Keratinocyte (primary cell): ENCODE data around the gene PRKN. TPM values are rescaled to one million over a fixed set of nuclear protein-coding genes. Genes with fewer than 3 reads are reported as not detected.

Experiments
- DNase-seq: peaks from one replicate; pipeline ENCODE4 v3.0.0-alpha.2; 2011; ENCODE audit warnings: low read depth, missing footprints, low spot score
- FAIRE-seq: peaks from 2 replicates; lab custom pipeline; 2011; peaks lifted over from hg19 to GRCh38; lab: Jason Lieb, UNC
- H2AFZ ChIP-seq: 2 replicates; pipeline ENCODE4 v1.6.0; 2012; ENCODE audit warnings: low read length, control low read depth, inconsistent platforms; ENCODE audit not compliant: control insufficient read depth
- H3K27ac ChIP-seq: 2 replicates; pipeline ENCODE4 v1.5.1; 2011; ENCODE audit warnings: low read length; ENCODE audit not compliant: control insufficient read depth, insufficient read depth
- H3K27me3 ChIP-seq: 3 replicates; pipeline ENCODE4 v1.6.0; 2011; ENCODE audit warnings: low read length; ENCODE audit not compliant: control insufficient read depth, insufficient read depth; ENCODE audit errors: extremely low read depth
- H3K36me3 ChIP-seq, 2 experiments: 2 replicates in 1 of 2; 3 replicates in 1 of 2; pipeline ENCODE4 v1.5.1; 2011; ENCODE audit warnings: low read length in 2 of 2, mild to moderate bottlenecking in 1 of 2; ENCODE audit not compliant: control insufficient read depth in 2 of 2, insufficient read depth in 2 of 2; ENCODE audit errors: extremely low read depth in 1 of 2
- H3K4me1 ChIP-seq: 3 replicates; pipeline ENCODE4 v1.5.1; 2011; ENCODE audit warnings: low read length; ENCODE audit not compliant: control insufficient read depth, insufficient read depth; ENCODE audit errors: extremely low read depth
- H3K4me2 ChIP-seq: 3 replicates; pipeline ENCODE4 v1.6.0; 2011; ENCODE audit warnings: low read depth, low read length; ENCODE audit not compliant: control insufficient read depth, insufficient read depth; ENCODE audit errors: extremely low read depth
- H3K4me3 ChIP-seq, 3 experiments: fragments of 200-600 bp in 1 of 3; sonication (generic) in 1 of 3; 2 replicates in 2 of 3; 3 replicates in 1 of 3; pipeline ENCODE4 v1.5.1; 2011 to 2016; ENCODE audit warnings: low read length in 3 of 3, mild to moderate bottlenecking in 3 of 3, control low read depth in 2 of 3, inconsistent platforms in 1 of 3, low read depth in 1 of 3, mixed read lengths in 1 of 3, mixed run types in 1 of 3, moderate library complexity in 1 of 3; ENCODE audit not compliant: control insufficient read depth in 2 of 3, insufficient read depth in 2 of 3; ENCODE audit errors: extremely low read depth in 1 of 3
- H3K79me2 ChIP-seq: 2 replicates; pipeline ENCODE4 v1.6.0; 2012; ENCODE audit warnings: low read length; ENCODE audit not compliant: control insufficient read depth, insufficient read depth
- H3K9ac ChIP-seq: 3 replicates; pipeline ENCODE4 v1.6.0; 2011; ENCODE audit warnings: low read length; ENCODE audit not compliant: control insufficient read depth, insufficient read depth; ENCODE audit errors: extremely low read depth
- H3K9me1 ChIP-seq: 3 replicates; pipeline ENCODE4 v1.6.0; 2011; ENCODE audit warnings: low read length; ENCODE audit not compliant: control insufficient read depth, insufficient read depth; ENCODE audit errors: extremely low read depth
- H3K9me3 ChIP-seq: 2 replicates; pipeline ENCODE4 v1.5.1; 2012; ENCODE audit warnings: low read depth, low read length; ENCODE audit not compliant: control insufficient read depth
- H4K20me1 ChIP-seq: 3 replicates; pipeline ENCODE4 v1.6.0; 2011; ENCODE audit warnings: low read length; ENCODE audit not compliant: control insufficient read depth, insufficient read depth; ENCODE audit errors: extremely low read depth
- CTCF ChIP-seq, 3 experiments: IDR thresholded peaks in 1 of 3; conservative IDR thresholded peaks in 1 of 3; optimal IDR thresholded peaks in 1 of 3; 2 replicates in 2 of 3; 3 replicates in 1 of 3; pipeline versions ENCODE3 to v1.5.1; 2011; ENCODE audit warnings: low read length in 3 of 3, mild to moderate bottlenecking in 3 of 3, moderate library complexity in 2 of 3, control low read depth in 1 of 3, inconsistent platforms in 1 of 3; ENCODE audit not compliant: insufficient read depth in 2 of 3; ENCODE audit errors: extremely low read depth in 1 of 3
- EZH2 ChIP-seq: IDR thresholded peaks from one replicate; pipeline ENCODE4 v1.6.1; 2012; ENCODE audit warnings: inconsistent platforms, mild to moderate bottlenecking, low read length, moderate library complexity
- dilution Hi-C: fragments of 300-500 bp; cut with MboI; formaldehyde crosslinking; loops from one replicate; pipeline ENCODE4 v1.7.0; 2020; ENCODE audit warnings: low sequenced_read_pairs; ENCODE audit not compliant: extremely low pct_ligation_motif_present
- polyA plus RNA-seq, 5 experiments: library from polyadenylated mRNA; depleted of rRNA in 3 of 5; stranded (reverse) in 3 of 5; stranded (forward) in 1 of 5; unstranded in 1 of 5; fragments of >200 nt; gene quantifications; 1 replicate in 1 of 5; 2 replicates in 3 of 5; 3 replicates in 1 of 5; pipeline versions ENCODE4 v1.2.1 to v1.2.3, GENCODE V29; 2011 to 2012; ENCODE audit warnings: missing spikeins in 2 of 5, low read depth in 1 of 5, low replicate concordance in 1 of 5

PRKN gene
- polyA plus RNA-seq, 1 donor (not counting 4 experiments of a cell fraction or from before 2014, with no cell fraction given) = 0.67 TPM

GRCh38 chr6:161438430-161439030 lies 1289.0 kb downstream of the PRKN start:
- no peaks in the 10 kb centered on the region for H3K27me3 ChIP-seq
- H3K4me1 ChIP-seq = peaks cover 7% of the 10 kb centered on the region
- H3K79me2 ChIP-seq = no peaks in the 10 kb centered on the region
- H3K4me3 ChIP-seq = no peak overlapping the region
- H3K4me2 ChIP-seq = no peak overlapping the region
- FAIRE-seq (no peak), DNase-seq (no peak)
- no peaks in the 10 kb centered on the region for H4K20me1 ChIP-seq
- no peaks in the 10 kb centered on the region for H3K9me1 ChIP-seq
- H3K36me3 ChIP-seq = no peaks in the 10 kb centered on the region
- no peak overlapping the region for H3K27ac ChIP-seq
- H2AFZ ChIP-seq = no peak overlapping the region
- TF ChIP-seq EZH2 (no peak), CTCF (optimal IDR thresholded peaks at IDR 0.05 in 1 of 3, IDR thresholded peaks at IDR 0.05 in 1 of 3, conservative IDR thresholded peaks at IDR 0.05 in 1 of 3; ENCODE audit: extremely low read depth in 1 of 3, insufficient read depth in 2 of 3, low read length in 3 of 3) (no peak)
- no peaks in the 10 kb centered on the region for H3K9me3 ChIP-seq
- dilution Hi-C loops = no loop called here
- H3K9ac ChIP-seq = no peak overlapping the region

- dilution Hi-C loops = no loop called here
- H3K9ac ChIP-seq = no peak overlapping the region
- no peaks in the 10 kb centered on the region for H3K79me2 ChIP-seq
- H3K27me3 ChIP-seq = no peaks in the 10 kb centered on the region
- no peaks in the 10 kb centered on the region for H3K9me1 ChIP-seq
- H3K4me2 ChIP-seq = no peak overlapping the region
- no peak overlapping the region for H2AFZ ChIP-seq
- no peaks in the 10 kb centered on the region for H3K9me3 ChIP-seq
- no peak for TF ChIP-seq CTCF (optimal IDR thresholded peaks at IDR 0.05 in 1 of 3, IDR thresholded peaks at IDR 0.05 in 1 of 3, conservative IDR thresholded peaks at IDR 0.05 in 1 of 3; ENCODE audit: extremely low read depth in 1 of 3, insufficient read depth in 2 of 3, low read length in 3 of 3)
- TF ChIP-seq EZH2 = no peak
- peaks cover 7% of the 10 kb centered on the region for H3K4me1 ChIP-seq
- FAIRE-seq (no peak), DNase-seq (no peak)
- H4K20me1 ChIP-seq = no peaks in the 10 kb centered on the region
- no peaks in the 10 kb centered on the region for H3K36me3 ChIP-seq
- no peak overlapping the region for H3K4me3 ChIP-seq
- no peak overlapping the region for H3K27ac ChIP-seq
Measured at GRCh38 chr6:161437851-161438250, 1289.7 kb downstream of the PRKN start.
